GM23338 (cell line): ENCODE data around the gene AQP7. TPM values are rescaled to one million over a fixed set of nuclear protein-coding genes. Genes with fewer than 3 reads are reported as not detected.

Experiments
- ATAC-seq: fragments of 200-7000 bp; cut with Tn5 transposase; 3 replicates; pipeline ENCODE4 v1.9.1; 2020
- DNase-seq: peaks from one replicate; pipeline ENCODE4 v3.0.0-alpha.2; 2015; ENCODE audit warnings: low spot score
- H2AFZ ChIP-seq: fragments of 200-600 bp; sonication (generic); 2 replicates; pipeline ENCODE4 v1.8.0; 2016; ENCODE audit warnings: antibody characterized with exemption, mild to moderate bottlenecking, moderate library complexity
- H3F3A ChIP-seq: fragments of 200-600 bp; sonication (generic); replicated peaks from 2 replicates; pipeline ENCODE4 v1.8.0; 2017; ENCODE audit warnings: antibody characterized with exemption, mixed run types, low read depth
- H3K27ac ChIP-seq: fragments of 200-600 bp; sonication (generic); 2 replicates; pipeline ENCODE4 v1.6.1; 2016; ENCODE audit warnings: low read depth
- H3K27me3 ChIP-seq: fragments of 200-600 bp; sonication (generic); 2 replicates; pipeline ENCODE4 v1.8.0; 2016; ENCODE audit warnings: mild to moderate bottlenecking, mixed run types, moderate library complexity; ENCODE audit not compliant: insufficient read depth
- H3K36me3 ChIP-seq: fragments of 200-600 bp; sonication (generic); 2 replicates; pipeline ENCODE4 v1.8.0; 2016; ENCODE audit warnings: mild to moderate bottlenecking; ENCODE audit not compliant: insufficient read depth
- H3K4me1 ChIP-seq: fragments of 200-600 bp; sonication (generic); 2 replicates; pipeline ENCODE4 v1.8.0; 2016; ENCODE audit warnings: mild to moderate bottlenecking, moderate library complexity; ENCODE audit not compliant: insufficient read depth
- H3K4me2 ChIP-seq: fragments of 200-600 bp; sonication (generic); 2 replicates; pipeline ENCODE4 v1.7.1; 2017; ENCODE audit warnings: mixed run types
- H3K4me3 ChIP-seq: fragments of 200-600 bp; sonication (generic); 2 replicates; pipeline ENCODE4 v1.6.1; 2016; ENCODE audit warnings: mixed run types
- H3K79me2 ChIP-seq: fragments of 200-600 bp; sonication (generic); replicated peaks from 2 replicates; pipeline ENCODE4 v1.8.0; 2017; ENCODE audit warnings: mild to moderate bottlenecking; ENCODE audit not compliant: insufficient read depth
- H3K9me2 ChIP-seq: fragments of 200-600 bp; sonication (generic); 2 replicates; pipeline ENCODE4 v1.8.0; 2017; ENCODE audit not compliant: insufficient read depth
- H4K20me1 ChIP-seq: fragments of 200-600 bp; sonication (generic); replicated peaks from 2 replicates; pipeline ENCODE4 v1.8.0; 2017; ENCODE audit warnings: mild to moderate bottlenecking; ENCODE audit not compliant: insufficient read depth
- H3K27ac Mint-ChIP-seq: 2 replicates; pipeline ENCODE4 v1.8.0; 2020; ENCODE audit warnings: inconsistent platforms, mild to moderate bottlenecking, moderate library complexity, mixed read lengths
- H3K27me3 Mint-ChIP-seq: 3 replicates; pipeline ENCODE4 v1.8.0; 2022; ENCODE audit warnings: low read depth, mild to moderate bottlenecking, moderate library complexity, mixed read lengths, inconsistent platforms; ENCODE audit not compliant: insufficient read depth, poor library complexity
- H3K36me3 Mint-ChIP-seq: 3 replicates; pipeline ENCODE4 v1.8.0; 2021; ENCODE audit warnings: low read depth, mild to moderate bottlenecking, inconsistent platforms, moderate library complexity, mixed read lengths
- H3K4me1 Mint-ChIP-seq: 3 replicates; pipeline ENCODE4 v1.8.0; 2020; ENCODE audit warnings: mild to moderate bottlenecking, inconsistent platforms, mixed read lengths
- H3K4me3 Mint-ChIP-seq: 3 replicates; pipeline ENCODE4 v1.8.0; 2021; ENCODE audit warnings: moderate library complexity, mild to moderate bottlenecking, inconsistent platforms, mixed read lengths
- H3K9me3 Mint-ChIP-seq: 3 replicates; pipeline ENCODE4 v1.8.0; 2020; ENCODE audit warnings: moderate library complexity, mild to moderate bottlenecking, inconsistent platforms, mixed read lengths
- CREB1 ChIP-seq: fragments of 250-450 bp; sonication (Bioruptor Pico); IDR thresholded peaks from 2 replicates; pipeline ENCODE4 v1.5.0; 2020; ENCODE audit warnings: low read depth, mild to moderate bottlenecking, moderate library complexity
- EZH2phosphoT487 ChIP-seq: fragments of 200-600 bp; sonication (generic); IDR thresholded peaks from one replicate; pipeline ENCODE4 v1.8.1; 2018; ENCODE audit warnings: antibody characterized with exemption; ENCODE audit not compliant: unreplicated experiment
- JUNB ChIP-seq: IDR thresholded peaks from one replicate; pipeline ENCODE4 v1.6.1; 2016; ENCODE audit warnings: antibody characterized with exemption; ENCODE audit not compliant: unreplicated experiment
- NANOG ChIP-seq: IDR thresholded peaks from 2 replicates; pipeline ENCODE4 v1.6.1; 2016; ENCODE audit warnings: antibody characterized with exemption, borderline replicate concordance
- STAT1 ChIP-seq: IDR thresholded peaks from one replicate; pipeline ENCODE4 v1.6.1; 2016; ENCODE audit warnings: antibody characterized with exemption; ENCODE audit not compliant: unreplicated experiment
- ZNF114 ChIP-seq: fragments of 250-450 bp; sonication (Bioruptor Pico); IDR thresholded peaks from 2 replicates; pipeline ENCODE4 v1.5.0; 2020; ENCODE audit warnings: mild to moderate bottlenecking, moderate library complexity
- polyA plus RNA-seq: library from polyadenylated mRNA; unstranded; fragments of >200 nt; fragmentation: Nextera tagmentation; extraction: Ambion mirVana; gene quantifications from 2 replicates; pipeline ENCODE4 v1.2.1, GENCODE V29; 2016
- total RNA-seq: library from RNA; depleted of rRNA; stranded (reverse); fragments of >200 nt; shearing (Covaris generic); gene quantifications from 2 replicates; pipeline ENCODE4 v1.2.3, GENCODE V29; 2014
- TF ChIP-seq, protein P1 (sequence below): IDR thresholded peaks from one replicate; pipeline ENCODE4 v1.6.1; 2018; ENCODE audit warnings: antibody characterized with exemption; ENCODE audit not compliant: unreplicated experiment
- TF ChIP-seq, protein P2 (sequence below): IDR thresholded peaks from 2 replicates; pipeline ENCODE4 v1.6.1; 2016; ENCODE audit warnings: antibody characterized with exemption
- TF ChIP-seq, protein P3 (sequence below), 2 experiments: fragments of 200-600 bp in 1 of 2; sonication (generic) in 1 of 2; conservative IDR thresholded peaks; 2 replicates each; pipeline versions ENCODE4 v1.5.1 to v1.6.1; 2016 to 2017; ENCODE audit warnings: antibody characterized with exemption in 2 of 2, low read depth in 2 of 2, mild to moderate bottlenecking in 2 of 2, moderate library complexity in 1 of 2

AQP7 gene
- total and polyA plus RNA-seq, 2 experiments from 2014 or later, result not detected

DNA sequence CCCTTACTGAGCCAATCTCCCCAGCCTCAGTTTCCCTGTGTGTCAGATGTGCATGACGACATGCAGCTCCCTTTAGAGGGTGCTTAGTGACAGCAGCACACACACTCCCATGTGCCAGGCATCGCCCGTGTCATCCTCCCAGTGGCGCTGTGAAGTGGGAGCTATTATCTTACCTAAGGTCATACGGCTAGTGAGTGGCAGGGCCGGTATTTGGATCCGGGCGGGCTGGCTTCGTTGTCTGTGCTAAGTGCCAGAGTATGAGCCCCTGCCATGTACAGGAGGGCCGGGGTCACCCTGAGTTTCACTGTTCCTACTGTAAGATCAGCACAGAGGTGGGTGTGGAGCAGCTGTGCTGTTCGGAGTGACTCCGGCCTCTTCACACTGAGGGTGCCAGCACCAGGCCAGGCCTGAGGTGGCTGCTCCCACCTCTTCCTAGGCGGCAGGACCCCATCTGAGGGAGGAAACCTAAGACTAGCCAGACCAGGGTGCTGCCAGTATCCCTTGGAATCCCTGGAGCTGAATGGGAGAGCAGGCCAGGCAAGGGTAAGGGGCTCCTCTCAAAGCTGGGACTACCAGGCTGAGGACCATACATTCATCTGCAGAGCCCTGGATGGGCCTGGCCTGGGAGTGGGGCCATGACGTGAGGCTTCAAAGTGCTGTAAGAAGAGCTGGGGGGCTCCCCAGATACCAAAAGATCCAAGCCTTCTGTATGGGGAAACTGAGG is 22.5 kb downstream of the AQP7 start:
- Mint-ChIP-seq H3K4me3 (no peak overlapping the region), H3K27ac (no peak overlapping the region), H3K9me3 (no peaks in the 10 kb centered on the region; the same call in 1 of the 3 replicates), H3K27me3 (peaks cover 24% of the 10 kb centered on the region), H3K36me3 (no peaks in the 10 kb centered on the region; the same call in 2 of the 3 replicates), H3K4me1 (peaks cover 34% of the 10 kb centered on the region)
- no peak for DNase-seq
- Histone ChIP-seq H3K36me3 (no peaks in the 10 kb centered on the region), H3K27me3 (no peaks in the 10 kb centered on the region), H3K27ac (no peak overlapping the region), H4K20me1 (no peaks in the 10 kb centered on the region), H3F3A (no peaks in the 10 kb centered on the region; the same call in 1 of the 2 replicates), H2AFZ (no peak overlapping the region), H3K4me1 (peaks cover 6% of the 10 kb centered on the region), H3K79me2 (no peaks in the 10 kb centered on the region), H3K9me2 (no peaks in the 10 kb centered on the region), H3K4me2 (no peak overlapping the region), H3K4me3 (no peak overlapping the region)
- no peak for TF ChIP-seq EZH2phosphoT487
- TF ChIP-seq, protein P1, sequence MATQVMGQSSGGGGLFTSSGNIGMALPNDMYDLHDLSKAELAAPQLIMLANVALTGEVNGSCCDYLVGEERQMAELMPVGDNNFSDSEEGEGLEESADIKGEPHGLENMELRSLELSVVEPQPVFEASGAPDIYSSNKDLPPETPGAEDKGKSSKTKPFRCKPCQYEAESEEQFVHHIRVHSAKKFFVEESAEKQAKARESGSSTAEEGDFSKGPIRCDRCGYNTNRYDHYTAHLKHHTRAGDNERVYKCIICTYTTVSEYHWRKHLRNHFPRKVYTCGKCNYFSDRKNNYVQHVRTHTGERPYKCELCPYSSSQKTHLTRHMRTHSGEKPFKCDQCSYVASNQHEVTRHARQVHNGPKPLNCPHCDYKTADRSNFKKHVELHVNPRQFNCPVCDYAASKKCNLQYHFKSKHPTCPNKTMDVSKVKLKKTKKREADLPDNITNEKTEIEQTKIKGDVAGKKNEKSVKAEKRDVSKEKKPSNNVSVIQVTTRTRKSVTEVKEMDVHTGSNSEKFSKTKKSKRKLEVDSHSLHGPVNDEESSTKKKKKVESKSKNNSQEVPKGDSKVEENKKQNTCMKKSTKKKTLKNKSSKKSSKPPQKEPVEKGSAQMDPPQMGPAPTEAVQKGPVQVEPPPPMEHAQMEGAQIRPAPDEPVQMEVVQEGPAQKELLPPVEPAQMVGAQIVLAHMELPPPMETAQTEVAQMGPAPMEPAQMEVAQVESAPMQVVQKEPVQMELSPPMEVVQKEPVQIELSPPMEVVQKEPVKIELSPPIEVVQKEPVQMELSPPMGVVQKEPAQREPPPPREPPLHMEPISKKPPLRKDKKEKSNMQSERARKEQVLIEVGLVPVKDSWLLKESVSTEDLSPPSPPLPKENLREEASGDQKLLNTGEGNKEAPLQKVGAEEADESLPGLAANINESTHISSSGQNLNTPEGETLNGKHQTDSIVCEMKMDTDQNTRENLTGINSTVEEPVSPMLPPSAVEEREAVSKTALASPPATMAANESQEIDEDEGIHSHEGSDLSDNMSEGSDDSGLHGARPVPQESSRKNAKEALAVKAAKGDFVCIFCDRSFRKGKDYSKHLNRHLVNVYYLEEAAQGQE, result no peak
- no peak for ATAC-seq

DNA sequence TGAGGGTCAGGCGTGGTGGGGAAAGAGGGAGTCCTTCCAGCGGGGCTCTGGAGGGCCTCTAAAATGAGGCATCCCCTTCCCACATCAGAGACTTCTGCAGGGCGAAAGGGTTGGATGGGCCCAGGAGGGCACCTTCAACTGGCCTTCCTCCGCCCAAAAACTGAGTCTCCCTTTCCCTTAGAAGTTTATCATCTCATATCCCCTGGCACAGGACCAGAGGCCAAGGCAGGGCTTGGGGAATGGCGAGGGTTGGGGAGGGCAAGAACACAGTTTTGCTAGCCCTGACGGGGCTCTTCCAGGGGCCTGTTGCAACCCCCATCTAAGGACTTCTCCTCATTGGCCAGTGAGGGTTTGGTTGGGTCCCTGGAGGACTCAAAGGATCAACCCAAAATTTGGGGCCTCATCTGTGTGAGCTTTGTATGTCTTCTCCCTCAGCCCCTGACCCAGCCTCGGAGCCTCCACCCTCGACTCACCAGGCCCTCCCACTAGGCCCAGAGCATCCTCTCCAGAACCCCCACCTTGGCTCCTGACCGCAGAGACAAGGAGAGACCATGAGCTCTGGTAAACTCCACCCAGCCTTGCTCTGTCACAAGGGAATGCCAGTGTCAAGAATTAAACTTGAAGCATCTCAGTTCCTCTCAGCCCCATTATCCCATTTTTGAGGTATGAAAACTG is 24.1 kb downstream of the AQP7 start:
- H4K20me1 ChIP-seq, result no peaks in the 10 kb centered on the region
- H3K36me3 ChIP-seq, result no peaks in the 10 kb centered on the region
- peaks cover 6% of the 10 kb centered on the region for H3K4me1 ChIP-seq
- H3K27ac Mint-ChIP-seq, result no peak overlapping the region
- DNase-seq (no peak), ATAC-seq (no peak)
- no peak overlapping the region for H3K4me3 ChIP-seq
- H2AFZ ChIP-seq, result no peak overlapping the region
- H3K4me3 Mint-ChIP-seq, result no peak overlapping the region
- H3F3A ChIP-seq, result no peaks in the 10 kb centered on the region; the same call in 1 of the 2 replicates
- H3K27me3 ChIP-seq, result no peaks in the 10 kb centered on the region
- no peak overlapping the region for H3K27ac ChIP-seq
- H3K9me3 Mint-ChIP-seq, result no peaks in the 10 kb centered on the region; the same call in 2 of the 3 replicates
- H3K79me2 ChIP-seq, result no peaks in the 10 kb centered on the region
- peaks cover 38% of the 10 kb centered on the region for H3K4me1 Mint-ChIP-seq
- no peaks in the 10 kb centered on the region; the same call in 2 of the 3 replicates for H3K36me3 Mint-ChIP-seq
- no peak overlapping the region for H3K4me2 ChIP-seq
- peaks cover 19% of the 10 kb centered on the region for H3K27me3 Mint-ChIP-seq
- no peaks in the 10 kb centered on the region for H3K9me2 ChIP-seq
- TF ChIP-seq NANOG (no peak), CREB1 (CRISPR knock-in tag) (no peak), EZH2phosphoT487 (no peak), STAT1 (no peak), JUNB (no peak), ZNF114 (CRISPR knock-in tag) (no peak)
- TF ChIP-seq, protein P2, sequence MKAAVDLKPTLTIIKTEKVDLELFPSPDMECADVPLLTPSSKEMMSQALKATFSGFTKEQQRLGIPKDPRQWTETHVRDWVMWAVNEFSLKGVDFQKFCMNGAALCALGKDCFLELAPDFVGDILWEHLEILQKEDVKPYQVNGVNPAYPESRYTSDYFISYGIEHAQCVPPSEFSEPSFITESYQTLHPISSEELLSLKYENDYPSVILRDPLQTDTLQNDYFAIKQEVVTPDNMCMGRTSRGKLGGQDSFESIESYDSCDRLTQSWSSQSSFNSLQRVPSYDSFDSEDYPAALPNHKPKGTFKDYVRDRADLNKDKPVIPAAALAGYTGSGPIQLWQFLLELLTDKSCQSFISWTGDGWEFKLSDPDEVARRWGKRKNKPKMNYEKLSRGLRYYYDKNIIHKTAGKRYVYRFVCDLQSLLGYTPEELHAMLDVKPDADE, result no peak
- TF ChIP-seq, protein P3, sequence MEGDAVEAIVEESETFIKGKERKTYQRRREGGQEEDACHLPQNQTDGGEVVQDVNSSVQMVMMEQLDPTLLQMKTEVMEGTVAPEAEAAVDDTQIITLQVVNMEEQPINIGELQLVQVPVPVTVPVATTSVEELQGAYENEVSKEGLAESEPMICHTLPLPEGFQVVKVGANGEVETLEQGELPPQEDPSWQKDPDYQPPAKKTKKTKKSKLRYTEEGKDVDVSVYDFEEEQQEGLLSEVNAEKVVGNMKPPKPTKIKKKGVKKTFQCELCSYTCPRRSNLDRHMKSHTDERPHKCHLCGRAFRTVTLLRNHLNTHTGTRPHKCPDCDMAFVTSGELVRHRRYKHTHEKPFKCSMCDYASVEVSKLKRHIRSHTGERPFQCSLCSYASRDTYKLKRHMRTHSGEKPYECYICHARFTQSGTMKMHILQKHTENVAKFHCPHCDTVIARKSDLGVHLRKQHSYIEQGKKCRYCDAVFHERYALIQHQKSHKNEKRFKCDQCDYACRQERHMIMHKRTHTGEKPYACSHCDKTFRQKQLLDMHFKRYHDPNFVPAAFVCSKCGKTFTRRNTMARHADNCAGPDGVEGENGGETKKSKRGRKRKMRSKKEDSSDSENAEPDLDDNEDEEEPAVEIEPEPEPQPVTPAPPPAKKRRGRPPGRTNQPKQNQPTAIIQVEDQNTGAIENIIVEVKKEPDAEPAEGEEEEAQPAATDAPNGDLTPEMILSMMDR (conservative IDR thresholded peaks at IDR 0.05; ENCODE audit: low read depth in 2 of 2), result no peak
- TF ChIP-seq, protein P1, result no peak
